Left forelimb (tissue), 1 donor: Measurements from ENCODE around the gene LMF1.

ENCODE experiments used
- DNase-seq: peaks from one replicate; pipeline ENCODE4 v3.0.0-alpha.2; 2018; ENCODE audit warnings: low spot score

The LMF1 gene

GRCh38 chr16:912684-913613 lies 57.8 kb downstream of the LMF1 start:
- DNase-seq = peak; percentile 76

GRCh38 chr16:912322-912683 lies 58.5 kb downstream of the LMF1 start:
- no peak for DNase-seq

GRCh38 chr16:911604-912321 lies 59.0 kb downstream of the LMF1 start:
- DNase-seq = no peak

GRCh38 chr16:911101-911500 lies 59.7 kb downstream of the LMF1 start:
- no peak for DNase-seq

- no peak for DNase-seq
These were observed 60.6 kb downstream of the LMF1 start for GRCh38 chr16:910181-910580.

- no peak for DNase-seq
These were observed 61.3 kb downstream of the LMF1 start for GRCh38 chr16:909281-910000.

GRCh38 chr16:908526-909155 lies 62.1 kb downstream of the LMF1 start:
- no peak for DNase-seq

GRCh38 chr16:907842-908241 lies 62.9 kb downstream of the LMF1 start:
- no peak for DNase-seq

- no peak for DNase-seq
These were observed 63.4 kb downstream of the LMF1 start for GRCh38 chr16:907361-907760.

- DNase-seq = no peak
These were observed 64.5 kb downstream of the LMF1 start for GRCh38 chr16:906296-906695.

- DNase-seq = no peak
These were observed 68.8 kb downstream of the LMF1 start for GRCh38 chr16:901715-902601.

GRCh38 chr16:901149-901548 lies 69.6 kb downstream of the LMF1 start:
- no peak for DNase-seq

GRCh38 chr16:900211-900610 lies 70.6 kb downstream of the LMF1 start:
- DNase-seq = no peak

- no peak for DNase-seq
These were observed 71.1 kb downstream of the LMF1 start for GRCh38 chr16:899683-900060.

- DNase-seq = no peak
These were observed 71.8 kb downstream of the LMF1 start for GRCh38 chr16:898761-899682.

- DNase-seq = no peak
These were observed 72.6 kb downstream of the LMF1 start for GRCh38 chr16:898216-898615.

GRCh38 chr16:897701-898100 lies 73.1 kb downstream of the LMF1 start:
- no peak for DNase-seq

- no peak for DNase-seq
These were observed 73.6 kb downstream of the LMF1 start for GRCh38 chr16:897200-897543.

GRCh38 chr16:896261-897199 lies 74.3 kb downstream of the LMF1 start:
- DNase-seq = no peak
